HG03354 (cell line): ENCODE data around the gene ITGA2B.
"Not testable (repeated sequence)": the region's sequence is repeated elsewhere in the genome, so short reads cannot be mapped to it uniquely, and the experiment has no call there.

ENCODE experiments used
- ATAC-seq: cut with Tn5 transposase; IDR thresholded peaks from one replicate; pipeline ENCODE4 v1.9.1; 2021; ENCODE audit warnings: mild to moderate bottlenecking; ENCODE audit not compliant: unreplicated experiment, poor library complexity, severe bottlenecking

The ITGA2B gene

GRCh38 chr17:44374306-44375195, 14.9 kb downstream of the ITGA2B start:
- no peak for ATAC-seq

DNA sequence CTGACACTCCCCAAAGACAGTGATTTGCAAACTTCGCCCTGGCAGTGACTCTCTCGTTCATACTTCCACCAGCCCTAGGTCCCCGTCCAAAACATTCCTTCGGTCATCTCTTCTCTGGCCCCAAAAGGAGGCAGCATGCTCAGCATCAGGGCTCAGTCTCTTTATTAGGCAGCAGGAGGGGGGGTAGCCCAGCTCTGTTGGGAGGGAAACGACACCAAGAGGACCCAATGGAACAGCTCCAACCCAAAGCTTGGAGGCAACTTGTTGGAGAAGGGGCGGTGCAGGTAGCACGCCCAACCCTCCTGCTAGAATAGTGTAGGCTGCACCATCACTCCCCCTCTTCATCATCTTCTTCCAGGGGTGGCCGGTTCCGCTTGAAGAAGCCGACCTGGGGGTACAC, 17.4 kb downstream of the ITGA2B start:
- ATAC-seq: no peak

- not testable (repeated sequence) for ATAC-seq
These were observed 19.9 kb downstream of the ITGA2B start for GRCh38 chr17:44369414-44370023.

- not testable (repeated sequence) for ATAC-seq
These were observed 20.8 kb downstream of the ITGA2B start for GRCh38 chr17:44368391-44369243.

- no peak for ATAC-seq
These were observed 22.0 kb downstream of the ITGA2B start for GRCh38 chr17:44367231-44367979.

DNA sequence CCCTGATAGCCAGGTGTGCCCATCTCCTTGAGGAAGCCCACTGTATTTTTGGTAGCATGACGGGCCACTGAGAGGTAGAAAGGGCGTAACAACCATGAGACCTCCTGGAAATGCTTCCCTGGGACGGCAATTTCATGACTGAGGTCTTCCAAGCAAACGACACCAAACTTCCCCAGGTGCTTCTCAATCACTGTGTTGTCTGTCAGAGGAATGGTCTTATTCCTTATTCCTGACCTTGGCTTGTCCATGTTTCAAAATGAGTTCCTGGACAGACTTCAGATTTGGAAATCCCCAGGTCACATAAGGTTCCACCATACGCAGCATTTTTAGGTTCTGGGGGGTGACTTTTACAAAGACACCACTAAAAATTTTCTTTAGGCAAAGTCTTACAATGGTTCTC, 24.4 kb downstream of the ITGA2B start:
- not testable (repeated sequence) for ATAC-seq

DNA sequence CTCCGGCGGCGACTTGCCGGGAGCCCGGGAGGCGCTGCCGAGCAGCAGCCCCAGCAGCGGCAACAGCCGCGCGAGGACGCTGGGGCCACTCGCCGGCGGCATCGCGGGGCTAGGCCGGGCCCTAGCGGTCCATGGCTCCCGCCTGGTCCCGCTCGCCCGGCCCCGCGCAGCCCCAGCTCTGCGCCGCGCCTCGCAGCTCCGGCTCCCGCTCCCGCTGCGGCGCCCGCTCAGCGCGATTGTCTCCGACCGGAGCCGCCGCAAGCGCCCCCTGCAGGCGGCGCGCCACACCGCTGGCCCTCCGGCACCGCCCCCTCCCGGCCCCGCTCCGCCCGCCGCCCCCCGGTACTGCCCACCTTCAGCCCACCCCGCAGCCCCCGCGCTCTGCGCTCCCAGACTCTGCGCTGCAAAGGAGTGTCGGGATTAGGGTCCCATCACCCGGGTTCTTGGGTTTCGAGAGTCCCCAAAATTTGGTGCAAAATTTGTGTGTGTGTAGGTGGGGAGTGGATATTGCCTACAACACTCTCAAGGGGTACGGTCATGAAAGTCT, 25.8 kb downstream of the ITGA2B start, which contains the start of gene FAM171A2:
Gene FAM171A2, minus strand, starts transcription at position 241 of the 547 bp plus-strand sequence. Its CDS starts 139 bp downstream, at position 102.
- peak; percentile 47 for ATAC-seq

DNA sequence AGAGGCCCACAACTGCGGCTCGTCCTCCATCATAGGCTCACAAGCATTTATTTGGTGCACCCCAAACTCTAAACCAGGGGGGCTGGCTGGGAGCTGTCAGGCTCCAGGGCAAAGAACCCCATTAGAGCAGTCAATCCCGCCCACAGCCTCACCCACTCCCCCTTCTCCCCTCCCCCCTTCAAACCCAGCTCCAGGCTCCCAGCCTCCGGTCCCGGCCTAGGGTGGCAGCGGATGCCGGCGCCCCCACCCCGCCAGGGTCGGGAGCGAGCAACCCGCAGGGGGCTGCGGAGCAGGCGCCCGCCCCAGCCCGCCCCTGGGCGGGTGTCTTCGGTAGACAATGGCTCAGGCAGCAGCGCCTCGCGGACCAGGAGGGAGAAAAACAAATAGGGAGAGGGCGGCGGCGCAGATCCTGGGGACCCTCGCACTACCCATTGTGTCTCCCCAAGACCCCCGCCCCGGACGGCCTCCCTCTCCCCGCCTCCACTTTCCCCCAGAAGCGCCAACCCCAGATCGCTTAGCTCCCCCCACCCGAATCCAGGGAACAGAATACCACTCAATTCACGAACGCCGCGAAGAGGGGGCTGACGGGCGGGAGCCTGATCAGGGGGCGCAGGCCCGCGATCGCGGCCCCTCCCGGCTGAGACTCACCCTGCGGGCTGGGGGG, 26.4 kb downstream of the ITGA2B start:
- ATAC-seq: no peak

- no peak for ATAC-seq
These were observed 26.9 kb downstream of the ITGA2B start for GRCh38 chr17:44362459-44362948.

GRCh38 chr17:44361292-44362260, 27.9 kb downstream of the ITGA2B start:
- no peak for ATAC-seq

DNA sequence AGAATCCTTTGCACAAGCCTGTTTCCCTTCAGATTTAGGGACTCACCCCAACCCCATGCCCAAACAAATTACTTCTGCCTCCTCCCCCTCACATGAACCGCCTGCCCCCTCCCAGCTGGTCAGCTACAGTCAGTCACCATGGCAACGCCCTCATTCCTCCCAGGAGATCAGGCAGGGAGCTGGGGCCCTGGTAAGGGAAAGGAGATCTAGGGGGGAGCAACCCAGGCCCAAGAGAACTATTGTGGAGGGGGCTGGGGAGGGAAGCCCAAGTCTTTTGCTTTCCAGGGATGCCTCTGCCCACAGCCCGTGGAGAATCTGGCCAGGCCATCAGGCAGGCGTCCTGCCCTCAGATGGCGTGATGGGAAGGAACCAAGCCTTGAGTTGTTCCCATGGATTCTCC, 28.6 kb downstream of the ITGA2B start:
- ATAC-seq: no peak

GRCh38 chr17:44360144-44360533, 29.3 kb downstream of the ITGA2B start:
- ATAC-seq: no peak

- no peak for ATAC-seq
These were observed 29.8 kb downstream of the ITGA2B start for GRCh38 chr17:44359458-44360143.

DNA sequence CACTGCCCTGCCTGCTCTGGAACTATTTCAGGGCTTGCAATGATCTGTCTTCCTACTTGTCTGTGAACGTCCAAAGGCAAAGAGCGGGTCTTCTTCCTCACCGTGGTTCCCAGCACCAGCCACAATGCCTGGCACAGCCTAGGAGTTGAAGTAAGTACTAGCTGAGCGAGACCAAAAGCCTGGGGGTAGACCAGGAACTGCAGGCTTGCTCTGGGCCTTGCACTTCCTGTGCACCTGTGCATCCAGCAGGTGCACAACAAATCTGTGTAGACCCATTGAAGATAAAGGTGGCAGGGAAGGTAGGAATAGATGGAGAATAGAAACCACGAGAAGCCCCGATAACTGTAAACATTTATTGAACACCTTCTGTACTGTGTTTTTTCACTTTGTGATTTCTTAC, 30.4 kb downstream of the ITGA2B start:
- ATAC-seq: no peak

GRCh38 chr17:44358066-44358465, 31.4 kb downstream of the ITGA2B start:
- no peak for ATAC-seq

DNA sequence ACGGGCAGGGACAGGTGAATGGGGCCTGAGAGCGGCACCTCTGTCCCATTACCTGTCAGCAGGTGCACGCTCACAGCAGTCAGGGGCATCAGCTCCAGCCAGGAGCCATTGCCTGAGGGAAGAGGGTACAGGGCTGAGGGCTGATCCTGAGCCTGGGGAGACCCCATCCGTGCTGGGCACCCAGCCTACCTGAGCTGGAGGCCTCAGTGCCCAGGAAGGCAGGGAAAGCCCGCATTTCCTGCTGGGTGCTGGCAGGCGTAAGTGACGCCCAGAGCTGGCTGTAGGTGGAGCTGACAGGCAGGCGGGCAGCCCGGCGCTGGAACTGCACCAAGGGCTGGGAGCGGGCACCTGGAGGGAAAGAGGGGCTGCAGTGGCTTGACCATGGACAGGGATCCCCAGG, 33.2 kb downstream of the ITGA2B start:
- ATAC-seq: no peak

DNA sequence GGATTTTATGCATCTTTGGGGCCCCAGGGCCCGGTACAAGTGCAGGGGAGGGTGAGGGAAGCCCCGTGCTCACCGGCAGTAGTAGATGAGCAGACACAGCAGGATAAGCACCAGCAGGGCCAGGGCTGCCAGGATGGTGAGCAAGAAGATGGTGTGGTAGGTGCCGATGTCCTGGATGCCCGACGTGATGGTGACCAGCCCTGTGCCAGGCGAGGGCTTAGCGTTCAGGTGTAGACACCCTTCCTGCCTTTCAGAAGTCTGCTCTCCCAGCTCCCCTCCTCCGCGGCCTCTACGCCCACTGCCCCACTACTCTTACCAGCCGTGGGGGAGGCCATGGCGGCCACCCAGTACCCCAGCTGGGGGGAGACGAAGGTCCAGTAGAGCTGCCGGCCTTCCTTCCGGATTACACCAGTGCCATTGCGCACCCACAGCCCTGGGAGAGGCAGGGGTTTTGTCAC, 33.8 kb downstream of the ITGA2B start:
- ATAC-seq: no peak
